ENCODE data around the gene ZYG11B.
"Not testable (repeated sequence)": the region's sequence is repeated elsewhere in the genome, so short reads cannot be mapped to it uniquely, and the experiment has no call there.

ZYG11B gene

DNA sequence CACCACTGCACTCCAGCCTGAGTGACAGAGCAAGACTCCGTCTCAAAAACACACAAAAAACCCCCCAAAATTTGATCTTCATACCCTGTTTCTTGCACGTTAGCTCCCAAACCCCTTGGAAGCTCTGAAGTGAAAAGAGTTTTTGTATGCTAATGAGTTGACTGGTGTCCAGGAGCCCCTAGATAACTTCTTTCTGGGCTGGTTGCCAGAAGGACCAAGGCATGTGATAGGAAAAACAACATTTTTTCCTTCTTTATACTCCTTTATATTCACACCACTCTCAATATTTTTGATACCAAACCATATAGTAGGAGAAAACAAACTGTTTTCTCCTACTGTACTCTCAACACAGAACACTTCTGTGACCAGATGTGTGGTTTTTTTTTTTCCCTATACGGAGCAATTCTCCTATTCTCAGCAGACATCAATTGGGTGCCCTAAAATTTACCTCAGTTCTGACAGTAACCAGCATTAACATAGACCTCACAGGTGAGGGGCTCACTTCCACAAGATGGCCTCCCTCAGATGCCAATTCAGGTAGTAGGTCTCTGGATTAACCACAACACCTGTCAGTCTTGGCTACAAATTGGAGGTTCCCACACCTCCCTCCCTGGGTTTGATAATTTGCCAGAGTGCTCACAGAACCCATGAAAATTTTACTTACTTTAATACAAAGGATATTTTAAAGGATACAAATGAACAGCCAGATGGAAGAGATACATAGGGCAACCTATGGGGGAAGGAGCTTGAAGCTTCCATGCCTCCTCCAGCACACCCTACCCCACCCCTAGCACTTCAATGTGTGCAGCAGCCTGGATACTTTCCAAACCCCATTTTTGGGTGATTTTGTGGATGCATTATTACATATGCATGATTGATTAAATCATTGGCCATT lies 25.6 kb downstream of the ZYG11B start:
- DNase-seq, result no peak

GRCh38 chr1:52752484-52752826 lies 26.2 kb downstream of the ZYG11B start:
- no peak for DNase-seq

- no peak for DNase-seq
Observed at GRCh38 chr1:52753169-52753568, 26.9 kb downstream of the ZYG11B start.

DNA sequence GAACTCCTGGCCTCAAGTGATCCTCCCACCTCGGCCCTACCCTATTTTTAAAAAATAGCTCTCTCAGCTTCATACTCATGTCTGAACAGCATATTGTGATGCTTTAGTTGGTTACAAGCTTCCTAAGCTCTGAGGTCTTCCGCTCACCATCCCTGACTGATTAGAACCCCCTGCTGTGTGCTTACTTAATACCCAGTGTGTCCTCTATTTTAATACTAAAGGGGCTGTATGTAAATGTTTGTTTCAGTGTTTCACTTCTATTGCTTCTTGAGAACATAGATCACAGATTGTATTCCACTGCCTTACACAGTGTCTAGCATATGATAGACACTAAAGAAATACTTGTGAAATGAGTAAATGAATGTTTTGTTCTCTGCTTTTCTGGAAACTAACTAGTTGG lies 29.8 kb downstream of the ZYG11B start:
- no peak for DNase-seq

DNA sequence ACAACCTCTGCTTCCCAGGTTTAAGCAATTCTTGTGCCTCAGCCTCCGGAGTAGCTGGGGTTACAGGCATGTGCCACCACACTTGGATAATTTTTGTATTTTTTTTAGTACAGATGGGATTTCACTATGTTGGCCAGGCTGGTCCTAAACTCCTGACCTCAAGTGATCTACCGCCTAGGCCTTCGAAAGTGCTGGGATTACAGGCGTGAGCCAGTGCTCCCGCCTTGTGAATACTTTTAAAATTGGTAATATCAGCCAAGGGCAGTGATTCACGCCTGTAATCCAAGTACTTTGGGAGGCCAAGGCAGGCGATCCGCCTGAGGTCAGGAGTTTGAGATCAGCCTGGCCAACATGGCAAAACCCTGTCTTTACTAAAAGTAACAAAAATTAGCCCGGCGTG lies 33.7 kb downstream of the ZYG11B start:
- DNase-seq, result no peak

DNA sequence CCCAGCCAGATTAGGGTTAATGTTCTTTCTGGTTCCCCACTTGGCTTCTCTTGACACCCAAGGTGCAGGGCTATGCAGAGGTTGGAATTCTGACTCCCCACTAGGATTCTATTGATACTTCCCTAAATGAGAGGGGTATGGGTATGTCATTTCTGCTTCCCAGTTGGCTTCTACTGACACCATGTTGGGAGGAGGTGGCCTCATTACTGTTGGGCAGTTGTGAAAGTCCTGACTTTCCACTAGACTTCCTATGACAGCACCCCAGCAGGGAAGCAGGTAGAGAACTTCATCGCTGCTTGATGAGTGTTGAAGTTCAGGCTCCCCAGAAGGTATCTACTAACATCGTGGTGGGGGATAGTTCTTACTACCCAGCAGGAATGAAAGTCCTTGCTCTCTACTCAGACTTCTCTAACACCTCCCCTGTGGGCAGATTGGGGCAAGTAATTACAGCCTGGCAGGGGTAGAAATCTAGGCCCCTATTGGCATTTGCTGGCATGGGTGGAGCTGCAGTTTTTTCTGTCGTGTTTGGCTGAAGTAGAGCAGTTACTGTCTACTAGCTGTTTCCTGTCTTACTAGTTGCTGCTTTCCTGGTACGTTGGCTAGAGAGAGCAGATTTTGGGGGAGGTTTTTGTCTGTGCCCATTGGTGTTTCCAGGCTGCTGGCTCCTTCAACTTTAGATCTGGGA lies 41.5 kb downstream of the ZYG11B start:
- no peak for DNase-seq

- no peak for DNase-seq
Observed at GRCh38 chr1:52769346-52770033, 43.2 kb downstream of the ZYG11B start.

GRCh38 chr1:52771384-52771783 lies 45.1 kb downstream of the ZYG11B start:
- DNase-seq, result no peak

DNA sequence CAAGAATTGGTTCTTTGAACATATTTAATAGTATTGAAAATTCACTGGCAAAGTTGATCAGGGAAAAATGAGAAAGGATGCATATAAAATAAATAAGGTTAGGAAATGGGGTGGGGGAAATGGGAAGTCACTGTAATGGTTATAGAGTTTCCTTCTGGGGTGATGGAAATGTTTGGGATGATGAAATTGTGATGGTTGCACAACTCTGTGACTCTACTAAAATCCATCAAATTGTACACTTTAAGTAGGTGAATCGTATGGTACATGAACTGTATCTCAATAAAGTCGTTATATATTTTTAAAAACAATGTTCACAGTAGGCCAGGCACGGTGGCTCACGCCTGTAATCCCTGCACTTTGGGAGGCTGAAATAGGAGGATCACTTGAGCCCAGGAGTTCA lies 59.9 kb downstream of the ZYG11B start:
- DNase-seq, result no peak

DNA sequence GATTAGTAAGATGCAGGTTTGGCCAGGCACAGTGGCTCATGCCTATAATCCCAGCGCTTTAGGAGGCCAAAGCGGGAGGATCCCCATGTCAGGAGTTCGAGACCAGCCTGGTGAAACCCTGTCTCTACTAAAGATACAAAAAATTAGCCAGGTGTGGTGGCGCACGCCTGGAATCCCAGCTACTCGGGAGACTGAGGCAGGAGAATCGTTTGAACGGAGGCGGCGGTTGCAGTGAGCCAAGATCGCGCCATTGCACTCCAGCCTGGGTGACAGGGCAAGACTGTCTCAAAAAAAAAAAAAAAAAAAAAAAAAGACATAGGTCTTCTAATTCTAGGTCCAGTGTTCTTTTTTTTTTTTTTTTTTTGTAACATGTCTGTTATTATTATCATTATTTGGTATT lies 64.2 kb downstream of the ZYG11B start:
- DNase-seq, result not testable (repeated sequence)

GRCh38 chr1:52792036-52792435 lies 65.8 kb downstream of the ZYG11B start:
- DNase-seq, result no peak

DNA sequence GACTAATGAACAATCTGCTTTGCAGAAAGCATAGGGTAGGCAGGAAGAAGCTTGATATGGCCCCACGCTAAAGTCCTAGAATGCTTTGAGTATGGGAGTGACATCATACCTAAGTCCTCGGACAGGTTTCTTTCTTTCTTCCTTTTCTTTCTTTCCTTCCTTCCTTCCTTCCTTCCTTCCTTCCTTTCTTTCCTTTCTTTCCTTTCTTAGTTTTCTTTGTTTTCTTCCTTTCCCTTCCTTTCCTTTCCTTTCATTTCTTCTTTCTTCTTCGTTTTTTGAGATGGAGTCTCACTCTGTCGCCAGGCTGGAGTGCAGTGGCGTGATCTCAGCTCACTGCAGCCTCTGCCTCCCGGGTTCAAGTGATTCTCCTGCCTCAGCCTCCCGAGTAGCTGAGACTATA lies 67.5 kb downstream of the ZYG11B start:
- not testable (repeated sequence) for DNase-seq

GRCh38 chr1:52795464-52795863 lies 69.2 kb downstream of the ZYG11B start:
- no peak for DNase-seq

GRCh38 chr1:52798331-52798730 lies 72.1 kb downstream of the ZYG11B start:
- DNase-seq, result no peak

DNA sequence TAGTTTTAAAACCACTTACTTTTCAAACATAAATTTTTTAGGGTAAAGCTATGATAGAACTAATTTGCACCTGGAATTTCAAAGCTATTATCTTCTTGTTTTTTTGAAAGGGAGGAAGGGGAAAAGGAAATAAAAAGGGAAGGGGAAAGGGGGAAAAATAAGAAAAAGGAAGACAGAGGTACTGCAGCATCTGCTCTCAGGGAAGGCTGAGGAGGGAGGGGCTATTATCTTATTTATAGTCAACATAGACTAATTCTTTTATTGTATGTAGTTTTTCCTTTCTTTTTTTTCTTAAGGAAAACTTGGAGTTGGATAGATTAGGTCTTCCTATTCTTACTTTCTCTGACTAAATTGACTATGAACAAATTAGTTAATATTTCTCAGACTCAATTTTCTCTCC lies 74.8 kb downstream of the ZYG11B start:
- DNase-seq, result no peak

- not testable (repeated sequence) for DNase-seq
Observed at GRCh38 chr1:52804083-52804482, 77.8 kb downstream of the ZYG11B start.

DNA sequence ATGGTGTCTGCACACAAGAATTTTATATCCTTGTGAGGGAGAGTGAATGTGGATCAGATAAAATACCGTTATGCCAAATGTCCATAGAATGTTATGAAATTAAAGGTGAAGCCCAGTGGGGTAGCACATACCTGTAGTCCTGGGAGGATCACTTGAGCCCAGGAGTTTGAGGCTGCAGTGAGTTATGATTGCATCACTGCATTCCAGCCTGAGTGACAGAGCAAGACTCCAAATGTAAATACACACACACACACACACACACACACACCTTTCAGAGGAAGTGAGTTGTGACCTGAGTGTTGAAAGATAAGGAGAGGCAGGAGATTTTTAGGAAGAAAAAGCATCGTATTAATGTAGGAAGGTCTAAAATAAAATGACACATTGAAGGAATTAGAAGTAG lies 88.2 kb downstream of the ZYG11B start:
- no peak for DNase-seq

DNA sequence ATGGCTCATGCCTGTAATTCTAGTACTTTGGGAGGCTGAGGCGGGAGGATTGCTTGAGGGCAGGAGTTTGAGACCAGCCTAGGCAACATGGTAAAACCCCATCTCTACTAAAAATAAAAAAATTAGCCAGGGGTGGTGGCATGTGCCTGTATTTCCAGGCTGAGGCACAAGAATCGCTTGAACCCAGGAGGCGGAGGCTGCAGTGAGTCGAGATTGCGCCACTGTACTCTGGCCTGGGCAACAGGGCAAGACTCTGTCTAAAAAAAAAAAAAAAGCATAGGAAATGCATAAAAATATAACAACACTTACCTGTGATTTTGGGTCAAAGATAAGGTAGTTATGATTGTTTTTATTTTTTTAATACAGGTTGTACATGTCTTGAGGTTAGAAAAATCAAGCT lies 94.6 kb downstream of the ZYG11B start:
- not testable (repeated sequence) for DNase-seq

- no peak for DNase-seq
Observed at GRCh38 chr1:52825868-52826267, 99.6 kb downstream of the ZYG11B start.

DNA sequence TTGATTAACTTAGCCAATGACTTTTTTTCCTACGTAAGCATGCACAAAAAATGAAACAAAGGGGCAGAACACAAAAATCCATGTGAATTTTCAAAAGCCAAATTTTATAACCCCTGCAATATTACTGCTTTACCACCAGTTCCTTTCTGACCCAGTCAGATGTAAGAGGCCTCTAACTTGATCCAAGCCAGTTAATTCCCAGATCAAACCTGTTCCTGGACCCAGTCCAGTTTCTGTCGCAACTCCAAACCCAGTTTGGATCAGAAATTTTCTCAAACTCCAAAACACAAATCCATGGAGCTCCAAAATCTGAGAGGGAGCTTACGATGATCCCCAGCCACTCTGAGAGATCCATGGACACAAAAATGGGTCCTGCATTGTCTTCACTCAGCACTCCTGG lies 108.5 kb downstream of the ZYG11B start:
- no peak for DNase-seq

- no peak for DNase-seq
Observed at GRCh38 chr1:52836035-52836434, 109.8 kb downstream of the ZYG11B start.

- DNase-seq, result not testable (repeated sequence)
Observed at GRCh38 chr1:52839175-52839574, 112.9 kb downstream of the ZYG11B start.

Measured in hypothalamus (tissue), 51 donors.